ENCODE results near the gene IFNLR1. TPM values are rescaled to one million over a fixed set of nuclear protein-coding genes. Genes with fewer than 3 reads are reported as not detected.

IFNLR1 gene
- total and polyA plus RNA-seq, 12 donors = 0.51 to 3.7 (median 2.4) TPM

GRCh38 chr1:24119489-24119858 is 67.6 kb downstream of the IFNLR1 start:
- TF ChIP-seq CTCF (IDR thresholded peaks at IDR 0.05) = no peak
- Histone ChIP-seq H3K4me1 (peaks cover 0 to 18% (median 16%) of the 10 kb centered on the region in 9 donors), H3K4me3 (no peak overlapping the region), H3K36me3 (no peaks in the 10 kb centered on the region), H3K9me3 (no peaks in the 10 kb centered on the region), H3K27me3 (peaks cover 0 to 15% (median 0%) of the 10 kb centered on the region in 7 donors), H3K27ac (peak overlapping the region in 9 of 10 donors; percentile 10 to 82 (median 72))
- 63 to 85% methylated on average over 5 of the region's 5 CpGs for WGBS, 2 donors
- ATAC-seq (no peak), DNase-seq (no peak)
- intact Hi-C loops (cut with DNase I) = no loop called here

GRCh38 chr1:24118410-24119242 is 68.5 kb downstream of the IFNLR1 start:
- WGBS, 2 donors = 78 to 79% methylated on average over 8 of the region's 8 CpGs
- ATAC-seq (no peak), DNase-seq (no peak)
- no peak overlapping the region for H3K4me3 ChIP-seq
- intact Hi-C loops (cut with DNase I) = no loop called here
- H3K27ac ChIP-seq = no peak overlapping the region
- H3K4me1 ChIP-seq = peaks cover 0 to 18% (median 16%) of the 10 kb centered on the region in 9 donors
- peaks cover 0 to 17% (median 6%) of the 10 kb centered on the region in 7 donors for H3K27me3 ChIP-seq
- no peaks in the 10 kb centered on the region for H3K9me3 ChIP-seq
- H3K36me3 ChIP-seq = no peaks in the 10 kb centered on the region
- TF ChIP-seq CTCF (IDR thresholded peaks at IDR 0.05) = no peak

- 82 to 84% methylated on average over 14 of the region's 14 CpGs for WGBS, 2 donors
- Histone ChIP-seq H3K27ac (no peak overlapping the region), H3K27me3 (peaks cover 0 to 19% (median 8%) of the 10 kb centered on the region in 7 donors), H3K36me3 (no peaks in the 10 kb centered on the region), H3K9me3 (no peaks in the 10 kb centered on the region), H3K4me3 (no peak overlapping the region), H3K4me1 (peaks cover 0 to 19% (median 17%) of the 10 kb centered on the region in 9 donors)
- DNase-seq (no peak), ATAC-seq (no peak)
- intact Hi-C loops (cut with DNase I) = no loop called here
- no peak for TF ChIP-seq CTCF (IDR thresholded peaks at IDR 0.05)
Measured at GRCh38 chr1:24117722-24118409, 69.2 kb downstream of the IFNLR1 start.

GRCh38 chr1:24117132-24117531 is 70.0 kb downstream of the IFNLR1 start:
- DNase-seq (no peak), ATAC-seq (no peak)
- H3K27ac ChIP-seq = no peak overlapping the region
- peaks cover 0 to 26% (median 24%) of the 10 kb centered on the region in 9 donors for H3K4me1 ChIP-seq
- intact Hi-C loops (cut with DNase I) = no loop called here
- peaks cover 0 to 19% (median 8%) of the 10 kb centered on the region in 7 donors for H3K27me3 ChIP-seq
- WGBS, 2 donors = 97 to 100% methylated on average over 2 of the region's 2 CpGs
- TF ChIP-seq CTCF (IDR thresholded peaks at IDR 0.05) = no peak
- no peaks in the 10 kb centered on the region for H3K36me3 ChIP-seq
- no peaks in the 10 kb centered on the region for H3K9me3 ChIP-seq
- H3K4me3 ChIP-seq = no peak overlapping the region
